Kidney (tissue), 14 donors: ENCODE data around the gene FAAH. TPM values are rescaled to one million over a fixed set of nuclear protein-coding genes. Genes with fewer than 3 reads are reported as not detected.

Experiments
- DNase-seq, 5 donors: peaks; one replicate each; pipeline ENCODE4 v3.0.0-alpha.2; 2013 to 2020
- FAIRE-seq: peaks from 2 replicates; lab custom pipeline; 2012; peaks lifted over from hg19 to GRCh38; lab: Jason Lieb, UNC
- H3K27ac ChIP-seq, 2 donors: one replicate each; pipeline ENCODE4 v1.7.0; 2013; ENCODE audit warnings: low read depth in 2 of 2, low read length in 2 of 2, inconsistent platforms in 1 of 2
- H3K27me3 ChIP-seq: one replicate; pipeline ENCODE4 v1.7.1; 2013; ENCODE audit warnings: low read length, inconsistent platforms; ENCODE audit not compliant: control insufficient read depth, insufficient read depth
- H3K36me3 ChIP-seq, 3 donors: one replicate each; pipeline versions ENCODE4 v1.7.0 to v1.7.1; 2013; ENCODE audit warnings: low read length in 3 of 3, control low read depth in 1 of 3, inconsistent platforms in 1 of 3; ENCODE audit not compliant: insufficient read depth in 3 of 3, control insufficient read depth in 2 of 3
- H3K4me1 ChIP-seq, 3 donors: one replicate each; pipeline versions ENCODE4 v1.7.0 to v1.7.1; 2013; ENCODE audit warnings: low read length in 3 of 3, inconsistent platforms in 1 of 3, low read depth in 1 of 3; ENCODE audit not compliant: control insufficient read depth in 2 of 3, insufficient read depth in 2 of 3
- H3K4me3 ChIP-seq, 3 donors: one replicate each; pipeline versions ENCODE4 v1.7.0 to v1.8.1; 2013; ENCODE audit warnings: low read length in 3 of 3, control low read depth in 1 of 3, inconsistent platforms in 1 of 3
- H3K9ac ChIP-seq, 3 donors: one replicate each; pipeline versions ENCODE4 v1.7.0 to v1.7.1; 2013; ENCODE audit warnings: low read length in 3 of 3, control low read depth in 1 of 3, inconsistent platforms in 1 of 3
- H3K9me3 ChIP-seq, 3 donors: one replicate each; pipeline versions ENCODE4 v1.7.0 to v1.7.1; 2013; ENCODE audit warnings: low read length in 3 of 3, control low read depth in 1 of 3, inconsistent platforms in 1 of 3; ENCODE audit not compliant: control insufficient read depth in 2 of 3, insufficient read depth in 1 of 3
- CTCF ChIP-seq: IDR thresholded peaks from 3 replicates; pipeline ENCODE4 v1.5.1; 2012; ENCODE audit warnings: mild to moderate bottlenecking, moderate library complexity, borderline replicate concordance; ENCODE audit not compliant: insufficient read depth; ENCODE audit errors: extremely low read depth
- intact Hi-C: fragments of 100-400 bp; cut with DNase I; formaldehyde crosslinking; loops from one replicate; pipeline ENCODE4 v1.11.1; 2022
- polyA plus RNA-seq: library from polyadenylated mRNA; stranded (reverse); fragments of 350-450 nt; fragmentation: Illumina TruSeq; extraction: RNeasy Lipid Tissue Mini Kit (QIAGEN cat#74804); gene quantifications from one replicate; pipeline ENCODE4 v1.2.3, GENCODE V29; 2014; ENCODE audit warnings: low read depth, low replicate concordance; ENCODE audit not compliant: insufficient read depth
- total RNA-seq: library from RNA; stranded (reverse); fragmentation: NEBNext Ultra II Directional; extraction: Animal tissue kit (Norgen Biotek cat#: 25700); gene quantifications from one replicate; pipeline ENCODE4 v1.2.1, GENCODE V29; 2021
- donor health status: control.
- donor health status: control.
- donor health status: control.
- donor health status: control.
- donor health status: control.
- donor health status: DM: yes; HTN: yes; CAD: no.
- donor health status: Normal renal cell carcinoma (clear cell type).

FAAH gene
- total and polyA plus RNA-seq, 2 donors from 2014 or later = 39.3 to 50.7 TPM

- no peaks in the 10 kb centered on the region for H3K36me3 ChIP-seq
- peaks cover 9% of the 10 kb centered on the region for H3K27me3 ChIP-seq
- peak overlapping the region in 2 of 3 donors; percentile 21 to 47 for H3K4me3 ChIP-seq
- FAIRE-seq (no peak), DNase-seq (peak; percentile 81 to 84 (median 82))
- no peak overlapping the region for H3K9ac ChIP-seq
- no peaks in the 10 kb centered on the region for H3K4me1 ChIP-seq
- peak; percentile 79 for TF ChIP-seq CTCF
- no peak overlapping the region for H3K27ac ChIP-seq
- H3K9me3 ChIP-seq = no peaks in the 10 kb centered on the region
- intact Hi-C loops = no loop called here
Observed at GRCh38 chr1:46442317-46443161, 48.4 kb downstream of the FAAH start.

GRCh38 chr1:46444466-46444865 is 50.3 kb downstream of the FAAH start:
- no peak overlapping the region for H3K4me3 ChIP-seq
- TF ChIP-seq CTCF = no peak
- peaks cover 0 to 4% (median 0%) of the 10 kb centered on the region in 3 donors for H3K4me1 ChIP-seq
- intact Hi-C loops = no loop called here
- H3K27ac ChIP-seq = no peak overlapping the region
- no peaks in the 10 kb centered on the region for H3K36me3 ChIP-seq
- FAIRE-seq (no peak), DNase-seq (no peak)
- H3K27me3 ChIP-seq = peaks cover 23% of the 10 kb centered on the region
- no peaks in the 10 kb centered on the region for H3K9me3 ChIP-seq
- no peak overlapping the region for H3K9ac ChIP-seq

- no peaks in the 10 kb centered on the region for H3K9me3 ChIP-seq
- no peak for TF ChIP-seq CTCF
- no peak overlapping the region for H3K9ac ChIP-seq
- no peak overlapping the region for H3K27ac ChIP-seq
- H3K36me3 ChIP-seq = no peaks in the 10 kb centered on the region
- intact Hi-C loops = loop anchor here (5.0 kb wide), 1 partner anchor 81 kb away; no protein-coding TSS in a partner anchor
- DNase-seq (no peak), FAIRE-seq (no peak)
- H3K4me1 ChIP-seq = peaks cover 0 to 4% (median 0%) of the 10 kb centered on the region in 3 donors
- peaks cover 30% of the 10 kb centered on the region for H3K27me3 ChIP-seq
- no peak overlapping the region for H3K4me3 ChIP-seq
Observed at GRCh38 chr1:46445773-46446256, 51.7 kb downstream of the FAAH start.
